HL-60 (cell line): Measurements from ENCODE around the gene CLDN1.

Experiments
- DNase-seq, 2 experiments: peaks; one replicate each; pipeline ENCODE4 v3.0.0-alpha.2; 2010 to 2020; ENCODE audit warnings: low read depth in 1 of 2, low spot score in 1 of 2
- H3K27ac ChIP-seq: fragments of 250-450 bp; sonication (Bioruptor Pico); replicated peaks from 2 replicates; pipeline ENCODE4 v1.5.1; 2020; ENCODE audit warnings: mild to moderate bottlenecking, moderate library complexity
- H3K27me3 ChIP-seq: fragments of 250-450 bp; sonication (Bioruptor Pico); 2 replicates; pipeline ENCODE4 v1.5.1; 2021; ENCODE audit warnings: mild to moderate bottlenecking, moderate library complexity; ENCODE audit not compliant: insufficient read depth, poor library complexity, severe bottlenecking
- H3K4me3 ChIP-seq: replicated peaks from 2 replicates; pipeline ENCODE4 v1.5.1; 2011; ENCODE audit warnings: mild to moderate bottlenecking, control low read depth, low read length; ENCODE audit not compliant: insufficient read depth
- GABPA ChIP-seq: IDR thresholded peaks from 2 replicates; pipeline ENCODE4 v1.6.1; 2012; ENCODE audit warnings: low read depth
- POLR2AphosphoS5 ChIP-seq: IDR thresholded peaks from 2 replicates; pipeline ENCODE4 v1.6.1; 2012; ENCODE audit warnings: low read depth
- SPI1 ChIP-seq: IDR thresholded peaks from 2 replicates; pipeline ENCODE4 v1.6.1; 2012; ENCODE audit warnings: low read depth, mild to moderate bottlenecking, borderline replicate concordance
- TF ChIP-seq, protein P1 (sequence below): IDR thresholded peaks from 2 replicates; pipeline ENCODE4 v1.6.1; 2012; ENCODE audit warnings: low read depth; ENCODE audit not compliant: insufficient replicate concordance
- TF ChIP-seq, protein P2 (sequence below): IDR thresholded peaks from one replicate; pipeline ENCODE4 v1.5.1; 2011; ENCODE audit warnings: low read length, control low read depth, inconsistent platforms; ENCODE audit not compliant: insufficient read depth

CLDN1 gene

DNA sequence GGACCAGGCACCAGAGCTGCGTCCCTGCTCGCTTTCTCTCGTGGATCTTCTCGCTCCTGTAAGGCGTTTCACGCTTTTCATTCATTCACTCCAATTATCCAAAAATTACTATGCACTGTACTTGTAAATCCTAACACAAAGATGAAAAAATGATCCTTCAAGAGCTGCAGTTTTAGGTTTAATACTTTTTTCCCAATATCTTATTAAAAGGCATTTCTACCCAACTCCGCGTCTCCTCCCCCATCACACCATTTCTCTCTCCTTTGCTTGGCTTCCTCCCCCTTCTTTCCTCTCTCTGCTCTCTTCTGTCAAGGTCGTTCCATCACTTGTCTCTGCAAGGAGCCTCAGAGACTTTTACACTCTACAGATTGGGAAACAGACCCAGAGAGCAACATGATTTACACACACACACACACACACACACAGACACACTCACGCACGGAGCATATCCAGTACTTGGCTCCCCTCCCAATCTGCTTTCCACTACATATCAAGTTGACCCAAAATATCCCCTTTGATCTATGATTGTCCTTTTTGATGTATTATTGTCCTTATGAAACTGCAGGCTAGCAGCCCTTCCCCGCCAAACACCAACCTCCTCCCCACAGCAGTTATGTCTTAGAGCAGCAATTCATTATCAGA, 479 bp upstream of the CLDN1 start:
- Histone ChIP-seq H3K27ac (no peak overlapping the region), H3K27me3 (peaks cover 12% of the 10 kb centered on the region), H3K4me3 (peak overlapping the region; percentile 15; the same call in 1 of the 2 replicates)
- no peak for DNase-seq
- TF ChIP-seq GABPA (no peak), POLR2AphosphoS5 (no peak), SPI1 (no peak)
- TF ChIP-seq, protein P1, sequence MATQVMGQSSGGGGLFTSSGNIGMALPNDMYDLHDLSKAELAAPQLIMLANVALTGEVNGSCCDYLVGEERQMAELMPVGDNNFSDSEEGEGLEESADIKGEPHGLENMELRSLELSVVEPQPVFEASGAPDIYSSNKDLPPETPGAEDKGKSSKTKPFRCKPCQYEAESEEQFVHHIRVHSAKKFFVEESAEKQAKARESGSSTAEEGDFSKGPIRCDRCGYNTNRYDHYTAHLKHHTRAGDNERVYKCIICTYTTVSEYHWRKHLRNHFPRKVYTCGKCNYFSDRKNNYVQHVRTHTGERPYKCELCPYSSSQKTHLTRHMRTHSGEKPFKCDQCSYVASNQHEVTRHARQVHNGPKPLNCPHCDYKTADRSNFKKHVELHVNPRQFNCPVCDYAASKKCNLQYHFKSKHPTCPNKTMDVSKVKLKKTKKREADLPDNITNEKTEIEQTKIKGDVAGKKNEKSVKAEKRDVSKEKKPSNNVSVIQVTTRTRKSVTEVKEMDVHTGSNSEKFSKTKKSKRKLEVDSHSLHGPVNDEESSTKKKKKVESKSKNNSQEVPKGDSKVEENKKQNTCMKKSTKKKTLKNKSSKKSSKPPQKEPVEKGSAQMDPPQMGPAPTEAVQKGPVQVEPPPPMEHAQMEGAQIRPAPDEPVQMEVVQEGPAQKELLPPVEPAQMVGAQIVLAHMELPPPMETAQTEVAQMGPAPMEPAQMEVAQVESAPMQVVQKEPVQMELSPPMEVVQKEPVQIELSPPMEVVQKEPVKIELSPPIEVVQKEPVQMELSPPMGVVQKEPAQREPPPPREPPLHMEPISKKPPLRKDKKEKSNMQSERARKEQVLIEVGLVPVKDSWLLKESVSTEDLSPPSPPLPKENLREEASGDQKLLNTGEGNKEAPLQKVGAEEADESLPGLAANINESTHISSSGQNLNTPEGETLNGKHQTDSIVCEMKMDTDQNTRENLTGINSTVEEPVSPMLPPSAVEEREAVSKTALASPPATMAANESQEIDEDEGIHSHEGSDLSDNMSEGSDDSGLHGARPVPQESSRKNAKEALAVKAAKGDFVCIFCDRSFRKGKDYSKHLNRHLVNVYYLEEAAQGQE: no peak
- TF ChIP-seq, protein P2, sequence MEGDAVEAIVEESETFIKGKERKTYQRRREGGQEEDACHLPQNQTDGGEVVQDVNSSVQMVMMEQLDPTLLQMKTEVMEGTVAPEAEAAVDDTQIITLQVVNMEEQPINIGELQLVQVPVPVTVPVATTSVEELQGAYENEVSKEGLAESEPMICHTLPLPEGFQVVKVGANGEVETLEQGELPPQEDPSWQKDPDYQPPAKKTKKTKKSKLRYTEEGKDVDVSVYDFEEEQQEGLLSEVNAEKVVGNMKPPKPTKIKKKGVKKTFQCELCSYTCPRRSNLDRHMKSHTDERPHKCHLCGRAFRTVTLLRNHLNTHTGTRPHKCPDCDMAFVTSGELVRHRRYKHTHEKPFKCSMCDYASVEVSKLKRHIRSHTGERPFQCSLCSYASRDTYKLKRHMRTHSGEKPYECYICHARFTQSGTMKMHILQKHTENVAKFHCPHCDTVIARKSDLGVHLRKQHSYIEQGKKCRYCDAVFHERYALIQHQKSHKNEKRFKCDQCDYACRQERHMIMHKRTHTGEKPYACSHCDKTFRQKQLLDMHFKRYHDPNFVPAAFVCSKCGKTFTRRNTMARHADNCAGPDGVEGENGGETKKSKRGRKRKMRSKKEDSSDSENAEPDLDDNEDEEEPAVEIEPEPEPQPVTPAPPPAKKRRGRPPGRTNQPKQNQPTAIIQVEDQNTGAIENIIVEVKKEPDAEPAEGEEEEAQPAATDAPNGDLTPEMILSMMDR: no peak

DNA sequence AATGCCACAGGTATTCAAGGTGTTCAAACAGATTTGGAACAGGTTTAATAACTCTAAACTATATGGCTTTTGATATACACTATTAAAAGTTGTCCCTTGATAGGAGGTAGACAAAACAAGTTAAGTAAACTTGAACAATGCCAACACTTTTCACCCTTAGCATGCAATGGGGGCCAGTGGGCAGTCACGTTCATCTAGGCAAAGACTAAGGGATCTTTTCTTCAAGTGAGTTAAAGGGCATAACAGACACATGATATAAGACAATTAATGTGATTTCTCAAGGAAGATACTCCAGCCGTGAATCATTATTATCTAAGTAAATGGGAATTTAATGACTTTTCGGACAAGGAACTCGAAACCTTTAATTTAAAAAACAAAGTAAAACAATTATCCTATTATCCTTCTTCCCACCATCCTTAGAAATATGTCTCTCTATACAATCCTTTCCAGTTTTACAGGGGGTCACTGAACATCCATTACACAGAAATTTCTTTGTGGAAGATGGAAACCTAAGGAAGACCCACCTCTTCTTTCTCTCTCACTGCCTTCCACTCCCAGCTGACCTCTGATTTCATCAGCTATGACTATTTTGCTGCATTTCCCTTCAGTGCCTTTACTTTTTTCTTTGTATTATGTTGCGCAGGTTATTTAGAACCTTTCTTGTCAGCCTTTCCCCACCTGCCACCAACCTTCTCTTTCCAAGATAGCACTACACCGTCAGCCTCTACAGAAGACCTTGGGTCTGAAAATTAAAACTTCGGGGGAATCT, 1.5 kb downstream of the CLDN1 start:
- DNase-seq: no peak
- H3K27me3 ChIP-seq: peaks cover 12% of the 10 kb centered on the region
- H3K27ac ChIP-seq: no peak overlapping the region
- H3K4me3 ChIP-seq: no peak overlapping the region
- TF ChIP-seq SPI1 (no peak), POLR2AphosphoS5 (no peak), GABPA (no peak)
- TF ChIP-seq, protein P2: no peak
- TF ChIP-seq, protein P1: no peak

DNA sequence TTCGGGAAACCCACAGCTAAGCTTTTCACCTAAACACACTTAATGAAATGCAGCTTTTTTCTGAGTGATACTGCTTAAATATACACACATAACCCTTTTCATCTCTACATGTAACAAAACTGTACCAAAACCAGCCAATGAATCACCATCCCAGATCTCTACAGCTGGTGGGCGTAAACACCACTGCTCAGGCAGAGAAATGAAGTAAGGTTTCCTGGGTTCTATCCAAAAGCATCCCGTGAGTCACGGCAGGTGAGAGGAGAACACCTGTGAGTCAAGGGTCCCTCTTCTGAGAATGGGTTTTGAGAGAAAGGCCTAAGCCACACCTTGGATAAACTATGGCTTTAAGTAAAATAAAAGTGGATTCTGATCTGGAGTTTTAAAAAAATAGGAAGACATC, 2.6 kb downstream of the CLDN1 start:
- Histone ChIP-seq H3K27me3 (peaks cover 12% of the 10 kb centered on the region), H3K27ac (no peak overlapping the region), H3K4me3 (no peak overlapping the region)
- TF ChIP-seq POLR2AphosphoS5: no peak
- TF ChIP-seq, protein P2: no peak
- TF ChIP-seq SPI1: no peak
- TF ChIP-seq, protein P1: no peak
- no peak for TF ChIP-seq GABPA
- no peak for DNase-seq
